ENCODE data around the gene DDA1.
A peak's percentile ranks its signal among the peaks of the same experiment; 100 is the strongest.
"Not testable (repeated sequence)": the region's sequence is repeated elsewhere in the genome, so short reads cannot be mapped to it uniquely, and the experiment has no call there.

The DDA1 gene

GRCh38 chr19:17309198-17309964 lies at the start of gene DDA1:
DDA1 (plus strand) TSS chr19:17309563; CDS start chr19:17309655, 92 bp downstream.
- peak; percentile 99 for DNase-seq

- DNase-seq: no peak
Measured at GRCh38 chr19:17259934-17260333, 49.4 kb upstream of the DDA1 start.

- DNase-seq: peak; percentile 81
Measured at GRCh38 chr19:17260842-17261325, 48.5 kb upstream of the DDA1 start.

GRCh38 chr19:17262557-17262956 lies 46.8 kb upstream of the DDA1 start:
- no peak for DNase-seq

- DNase-seq: no peak
Measured at GRCh38 chr19:17263712-17264640, 45.4 kb upstream of the DDA1 start.

- DNase-seq: no peak
Measured at GRCh38 chr19:17264641-17264979, 44.8 kb upstream of the DDA1 start, which contains the start of gene USHBP1. USHBP1 (minus strand) TSS chr19:17264745; CDS start chr19:17264299, 446 bp downstream.

GRCh38 chr19:17266026-17266425 lies 43.3 kb upstream of the DDA1 start:
- DNase-seq: no peak

- no peak for DNase-seq
Measured at GRCh38 chr19:17266589-17266974, 42.8 kb upstream of the DDA1 start.

- DNase-seq: peak; percentile 95
Measured at GRCh38 chr19:17266975-17267788, 42.2 kb upstream of the DDA1 start, which contains the start of gene BABAM1. BABAM1 (plus strand) TSS chr19:17267443; CDS start chr19:17268807, 1,364 bp downstream.

GRCh38 chr19:17268754-17269153 lies 40.6 kb upstream of the DDA1 start:
- DNase-seq: no peak

GRCh38 chr19:17274892-17275291 lies 34.5 kb upstream of the DDA1 start:
- not testable (repeated sequence) for DNase-seq

GRCh38 chr19:17275441-17276175 lies 33.8 kb upstream of the DDA1 start:
- DNase-seq: no peak

- no peak for DNase-seq
Measured at GRCh38 chr19:17279436-17279835, 29.9 kb upstream of the DDA1 start.

- DNase-seq: no peak
Measured at GRCh38 chr19:17281391-17282304, 27.7 kb upstream of the DDA1 start, which contains the start of gene ANKLE1. ANKLE1 (plus strand) TSS chr19:17281901; CDS start chr19:17281921, 20 bp downstream.

GRCh38 chr19:17282488-17283125 lies 26.8 kb upstream of the DDA1 start:
- peak; percentile 75 for DNase-seq

GRCh38 chr19:17283504-17283996 lies 25.8 kb upstream of the DDA1 start:
- DNase-seq: no peak

GRCh38 chr19:17285415-17286135 lies 23.8 kb upstream of the DDA1 start:
- DNase-seq: no peak

GRCh38 chr19:17286263-17286662 lies 23.1 kb upstream of the DDA1 start:
- DNase-seq: no peak

- no peak for DNase-seq
Measured at GRCh38 chr19:17286752-17287151, 22.6 kb upstream of the DDA1 start.

Data from NCI-H774 (cell line).